ENCODE measurements around the gene PFDN2.

Gene PFDN2

GRCh38 chr1:161106431-161106830 lies 11.4 kb downstream of the PFDN2 start:
- FAIRE-seq, result no peak
- DNase-seq (ENCODE audit: low spot score), result no peak

- FAIRE-seq (no peak), DNase-seq (ENCODE audit: low spot score) (no peak)
Measured at GRCh38 chr1:161100556-161100955, 17.3 kb downstream of the PFDN2 start.

- DNase-seq (ENCODE audit: low spot score) (no peak), FAIRE-seq (no peak)
Measured at GRCh38 chr1:161099090-161099802, 18.6 kb downstream of the PFDN2 start.

- DNase-seq (ENCODE audit: low spot score) (no peak), FAIRE-seq (no peak)
Measured at GRCh38 chr1:161098210-161099068, 19.4 kb downstream of the PFDN2 start, which contains the start of gene KLHDC9. Gene KLHDC9, plus strand, starts transcription at chr1:161098361. Its CDS starts 175 bp downstream, at chr1:161098536.

GRCh38 chr1:161096530-161096929 lies 21.3 kb downstream of the PFDN2 start:
- FAIRE-seq, result no peak

GRCh38 chr1:161096015-161096414 lies 21.8 kb downstream of the PFDN2 start:
- DNase-seq (ENCODE audit: low spot score) (no peak), FAIRE-seq (no peak)

More at GRCh38 chr1:161096530-161096929, 21.3 kb downstream of the PFDN2 start:
- DNase-seq (ENCODE audit: low spot score), result no peak

GRCh38 chr1:161095230-161095629 lies 22.6 kb downstream of the PFDN2 start:
- FAIRE-seq, result no peak
- no peak for DNase-seq (ENCODE audit: low spot score)

GRCh38 chr1:161094481-161094880 lies 23.4 kb downstream of the PFDN2 start:
- no peak for FAIRE-seq
- DNase-seq (ENCODE audit: low spot score), result no peak

- DNase-seq (ENCODE audit: low spot score) (no peak), FAIRE-seq (no peak)
Measured at GRCh38 chr1:161092621-161093028, 25.2 kb downstream of the PFDN2 start.

- FAIRE-seq (no peak), DNase-seq (ENCODE audit: low spot score) (no peak)
Measured at GRCh38 chr1:161091796-161092507, 25.9 kb downstream of the PFDN2 start.

GRCh38 chr1:161091093-161091492 lies 26.7 kb downstream of the PFDN2 start:
- no peak for DNase-seq (ENCODE audit: low spot score)
- FAIRE-seq, result no peak

- no peak for FAIRE-seq
Measured at GRCh38 chr1:161090617-161091016, 27.2 kb downstream of the PFDN2 start.

GRCh38 chr1:161089938-161090337 lies 27.9 kb downstream of the PFDN2 start:
- FAIRE-seq (no peak), DNase-seq (ENCODE audit: low spot score) (no peak)

More at GRCh38 chr1:161090617-161091016, 27.2 kb downstream of the PFDN2 start:
- no peak for DNase-seq (ENCODE audit: low spot score)

- no peak for FAIRE-seq
- DNase-seq (ENCODE audit: low spot score), result no peak
Measured at GRCh38 chr1:161089251-161089924, 28.4 kb downstream of the PFDN2 start, which contains the start of gene NECTIN4. Gene NECTIN4, minus strand, starts transcription at chr1:161089558. Its CDS starts 262 bp downstream, at chr1:161089296.

GRCh38 chr1:161088587-161089110 lies 29.2 kb downstream of the PFDN2 start:
- DNase-seq (ENCODE audit: low spot score) (no peak), FAIRE-seq (no peak)

- DNase-seq (ENCODE audit: low spot score), result no peak
- FAIRE-seq, result no peak
Measured at GRCh38 chr1:161086457-161086856, 31.4 kb downstream of the PFDN2 start.

GRCh38 chr1:161085165-161085564 lies 32.7 kb downstream of the PFDN2 start:
- DNase-seq (ENCODE audit: low spot score), result no peak
- no peak for FAIRE-seq

- DNase-seq (ENCODE audit: low spot score), result no peak
- no peak for FAIRE-seq
Measured at GRCh38 chr1:161084597-161084988, 33.2 kb downstream of the PFDN2 start.

- no peak for DNase-seq (ENCODE audit: low spot score)
- no peak for FAIRE-seq
Measured at GRCh38 chr1:161083748-161084596, 33.9 kb downstream of the PFDN2 start.
